Measurements from ENCODE around the gene CLDND1.

DNA sequence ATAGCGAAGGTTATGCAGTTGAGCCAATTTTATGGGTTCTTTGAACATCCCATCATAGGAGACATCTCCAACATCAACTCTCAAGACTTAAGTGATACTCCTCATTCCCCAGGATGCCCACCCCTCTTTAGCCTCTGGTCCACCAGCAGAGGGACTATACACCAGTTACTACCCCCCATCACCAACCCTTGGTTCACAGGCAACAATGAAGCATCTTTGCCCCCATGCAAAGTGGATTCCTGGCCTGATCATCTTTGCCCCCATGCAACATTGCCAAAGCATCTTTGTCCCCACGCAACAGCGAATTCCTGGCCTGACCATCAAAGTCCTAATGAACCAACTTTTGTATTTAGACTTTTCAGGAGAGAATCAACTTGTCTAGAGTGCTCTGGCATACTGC is 28.1 kb upstream of the CLDND1 start:
- TF ChIP-seq CTCF (IDR thresholded peaks at IDR 0.05): no peak
- TF ChIP-seq POLR2A (IDR thresholded peaks at IDR 0.05): no peak
- no peak for TF ChIP-seq POLR2AphosphoS5 (IDR thresholded peaks at IDR 0.05)

All from stomach (tissue), 4 donors.